ENCODE measurements around the gene HACL1.
"Not testable (repeated sequence)": the region's sequence is repeated elsewhere in the genome, so short reads cannot be mapped to it uniquely, and the experiment has no call there.

- TF ChIP-seq ZNF248 (tag by site-specific recombination; IDR thresholded peaks at IDR 0.05); IKZF3 (tag by site-specific recombination; IDR thresholded peaks at IDR 0.05); ZBTB1 (tag by site-specific recombination; IDR thresholded peaks at IDR 0.05); ZBTB21 (tag by site-specific recombination; IDR thresholded peaks at IDR 0.05); ZNF747 (tag by site-specific recombination; IDR thresholded peaks at IDR 0.05); ZNF561 (tag by site-specific recombination; IDR thresholded peaks at IDR 0.05; ENCODE audit: borderline replicate concordance); ZNF292 (tag by site-specific recombination; IDR thresholded peaks at IDR 0.05; ENCODE audit: borderline replicate concordance, low read depth); ZSCAN18 (tag by site-specific recombination; IDR thresholded peaks at IDR 0.05); ZNF530 (tag by site-specific recombination; IDR thresholded peaks at IDR 0.05; ENCODE audit: low read depth); ZNF449 (tag by site-specific recombination; IDR thresholded peaks at IDR 0.05); YY1 (tag by site-specific recombination; IDR thresholded peaks at IDR 0.05): not testable (repeated sequence)
- TF ChIP-seq, protein P1, sequence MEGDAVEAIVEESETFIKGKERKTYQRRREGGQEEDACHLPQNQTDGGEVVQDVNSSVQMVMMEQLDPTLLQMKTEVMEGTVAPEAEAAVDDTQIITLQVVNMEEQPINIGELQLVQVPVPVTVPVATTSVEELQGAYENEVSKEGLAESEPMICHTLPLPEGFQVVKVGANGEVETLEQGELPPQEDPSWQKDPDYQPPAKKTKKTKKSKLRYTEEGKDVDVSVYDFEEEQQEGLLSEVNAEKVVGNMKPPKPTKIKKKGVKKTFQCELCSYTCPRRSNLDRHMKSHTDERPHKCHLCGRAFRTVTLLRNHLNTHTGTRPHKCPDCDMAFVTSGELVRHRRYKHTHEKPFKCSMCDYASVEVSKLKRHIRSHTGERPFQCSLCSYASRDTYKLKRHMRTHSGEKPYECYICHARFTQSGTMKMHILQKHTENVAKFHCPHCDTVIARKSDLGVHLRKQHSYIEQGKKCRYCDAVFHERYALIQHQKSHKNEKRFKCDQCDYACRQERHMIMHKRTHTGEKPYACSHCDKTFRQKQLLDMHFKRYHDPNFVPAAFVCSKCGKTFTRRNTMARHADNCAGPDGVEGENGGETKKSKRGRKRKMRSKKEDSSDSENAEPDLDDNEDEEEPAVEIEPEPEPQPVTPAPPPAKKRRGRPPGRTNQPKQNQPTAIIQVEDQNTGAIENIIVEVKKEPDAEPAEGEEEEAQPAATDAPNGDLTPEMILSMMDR (tag by site-specific recombination; IDR thresholded peaks at IDR 0.05): not testable (repeated sequence)
- TF ChIP-seq, protein P2, sequence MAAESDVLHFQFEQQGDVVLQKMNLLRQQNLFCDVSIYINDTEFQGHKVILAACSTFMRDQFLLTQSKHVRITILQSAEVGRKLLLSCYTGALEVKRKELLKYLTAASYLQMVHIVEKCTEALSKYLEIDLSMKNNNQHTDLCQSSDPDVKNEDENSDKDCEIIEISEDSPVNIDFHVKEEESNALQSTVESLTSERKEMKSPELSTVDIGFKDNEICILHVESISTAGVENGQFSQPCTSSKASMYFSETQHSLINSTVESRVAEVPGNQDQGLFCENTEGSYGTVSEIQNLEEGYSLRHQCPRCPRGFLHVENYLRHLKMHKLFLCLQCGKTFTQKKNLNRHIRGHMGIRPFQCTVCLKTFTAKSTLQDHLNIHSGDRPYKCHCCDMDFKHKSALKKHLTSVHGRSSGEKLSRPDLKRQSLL (tag by site-specific recombination; IDR thresholded peaks at IDR 0.05): not testable (repeated sequence)
Observed at GRCh38 chr3:15532614-15533013, 68.8 kb downstream of the HACL1 start.

Data from HEK293 (cell line).